ENCODE measurements around the gene NLRP11. TPM values are rescaled to one million over a fixed set of nuclear protein-coding genes. Genes with fewer than 3 reads are reported as not detected.

The NLRP11 gene
- total RNA-seq, 1 donor from 2014 or later: not detected

DNA sequence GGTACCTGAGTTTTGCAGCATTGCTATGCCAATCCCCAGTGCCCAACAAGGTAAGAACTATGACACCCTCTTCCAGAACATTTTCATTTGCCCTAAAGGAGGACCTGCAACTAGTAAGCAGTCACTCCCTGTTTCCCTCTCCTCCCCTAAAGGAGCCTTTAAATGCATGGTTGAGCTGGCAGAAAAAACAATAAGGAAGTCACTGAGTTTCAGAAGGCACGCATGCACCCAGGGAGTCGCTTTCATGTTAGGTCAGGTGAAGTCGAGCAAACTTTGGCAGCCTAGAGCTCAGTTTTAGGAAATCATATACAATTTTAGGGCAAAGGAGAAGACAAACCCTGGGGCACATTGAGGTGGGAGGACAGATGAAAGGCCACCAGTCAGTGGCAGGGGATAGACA lies 11.8 kb downstream of the NLRP11 start:
- Mint-ChIP-seq H3K4me3 (ENCODE audit: unreplicated experiment) (no peak overlapping the region), H3K36me3 (ENCODE audit: low read depth) (no peaks in the 10 kb centered on the region), H3K27me3 (ENCODE audit: low read depth) (no peaks in the 10 kb centered on the region), H3K27ac (ENCODE audit: unreplicated experiment) (no peak overlapping the region), H3K9me3 (ENCODE audit: low read depth) (peaks cover 36% of the 10 kb centered on the region), H3K4me1 (ENCODE audit: low read depth) (no peaks in the 10 kb centered on the region)
- TF ChIP-seq, protein P1, sequence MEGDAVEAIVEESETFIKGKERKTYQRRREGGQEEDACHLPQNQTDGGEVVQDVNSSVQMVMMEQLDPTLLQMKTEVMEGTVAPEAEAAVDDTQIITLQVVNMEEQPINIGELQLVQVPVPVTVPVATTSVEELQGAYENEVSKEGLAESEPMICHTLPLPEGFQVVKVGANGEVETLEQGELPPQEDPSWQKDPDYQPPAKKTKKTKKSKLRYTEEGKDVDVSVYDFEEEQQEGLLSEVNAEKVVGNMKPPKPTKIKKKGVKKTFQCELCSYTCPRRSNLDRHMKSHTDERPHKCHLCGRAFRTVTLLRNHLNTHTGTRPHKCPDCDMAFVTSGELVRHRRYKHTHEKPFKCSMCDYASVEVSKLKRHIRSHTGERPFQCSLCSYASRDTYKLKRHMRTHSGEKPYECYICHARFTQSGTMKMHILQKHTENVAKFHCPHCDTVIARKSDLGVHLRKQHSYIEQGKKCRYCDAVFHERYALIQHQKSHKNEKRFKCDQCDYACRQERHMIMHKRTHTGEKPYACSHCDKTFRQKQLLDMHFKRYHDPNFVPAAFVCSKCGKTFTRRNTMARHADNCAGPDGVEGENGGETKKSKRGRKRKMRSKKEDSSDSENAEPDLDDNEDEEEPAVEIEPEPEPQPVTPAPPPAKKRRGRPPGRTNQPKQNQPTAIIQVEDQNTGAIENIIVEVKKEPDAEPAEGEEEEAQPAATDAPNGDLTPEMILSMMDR (IDR thresholded peaks at IDR 0.05): no peak
- no peak for DNase-seq (ENCODE audit: low spot score)

- no peak for DNase-seq (ENCODE audit: low spot score)
- peaks cover 65% of the 10 kb centered on the region for H3K9me3 Mint-ChIP-seq (ENCODE audit: low read depth)
- no peaks in the 10 kb centered on the region for H3K27me3 Mint-ChIP-seq (ENCODE audit: low read depth)
- no peak overlapping the region for H3K27ac Mint-ChIP-seq (ENCODE audit: unreplicated experiment)
- peaks cover 2% of the 10 kb centered on the region for H3K36me3 Mint-ChIP-seq (ENCODE audit: low read depth)
- H3K4me3 Mint-ChIP-seq (ENCODE audit: unreplicated experiment): no peak overlapping the region
- no peaks in the 10 kb centered on the region for H3K4me1 Mint-ChIP-seq (ENCODE audit: low read depth)
- TF ChIP-seq, protein P1 (IDR thresholded peaks at IDR 0.05): no peak
Measured at GRCh38 chr19:55813906-55814305, 17.9 kb downstream of the NLRP11 start.

GRCh38 chr19:55812449-55812848 lies 19.4 kb downstream of the NLRP11 start:
- Mint-ChIP-seq H3K4me1 (ENCODE audit: low read depth) (no peaks in the 10 kb centered on the region), H3K36me3 (ENCODE audit: low read depth) (peaks cover 2% of the 10 kb centered on the region), H3K4me3 (ENCODE audit: unreplicated experiment) (no peak overlapping the region), H3K27ac (ENCODE audit: unreplicated experiment) (no peak overlapping the region), H3K9me3 (ENCODE audit: low read depth) (peaks cover 66% of the 10 kb centered on the region), H3K27me3 (ENCODE audit: low read depth) (no peaks in the 10 kb centered on the region)
- no peak for DNase-seq (ENCODE audit: low spot score)
- TF ChIP-seq, protein P1 (IDR thresholded peaks at IDR 0.05): no peak

DNA sequence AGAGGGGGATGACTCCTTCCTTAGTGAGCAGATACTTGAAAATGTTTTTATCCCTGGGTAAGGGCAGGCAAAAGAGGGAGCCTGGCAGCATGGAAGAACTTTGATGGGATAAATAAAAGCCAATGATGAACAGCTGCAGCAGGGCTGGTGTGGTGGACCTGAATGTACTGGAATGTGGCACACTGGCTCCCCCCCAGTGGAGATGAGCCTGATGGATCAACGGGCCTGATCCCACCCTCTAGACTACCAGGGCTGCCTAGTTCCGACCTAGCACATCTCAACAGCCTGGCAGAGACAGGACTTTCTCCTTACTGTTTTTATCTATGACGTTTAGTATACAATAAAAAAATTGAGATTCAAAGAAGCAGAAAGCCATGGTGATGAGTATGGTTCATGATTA lies 20.5 kb downstream of the NLRP11 start:
- Mint-ChIP-seq H3K4me3 (ENCODE audit: unreplicated experiment) (no peak overlapping the region), H3K4me1 (ENCODE audit: low read depth) (no peaks in the 10 kb centered on the region), H3K9me3 (ENCODE audit: low read depth) (peaks cover 69% of the 10 kb centered on the region), H3K27ac (ENCODE audit: unreplicated experiment) (no peak overlapping the region), H3K27me3 (ENCODE audit: low read depth) (no peaks in the 10 kb centered on the region), H3K36me3 (ENCODE audit: low read depth) (peaks cover 2% of the 10 kb centered on the region)
- TF ChIP-seq, protein P1 (IDR thresholded peaks at IDR 0.05): no peak
- no peak for DNase-seq (ENCODE audit: low spot score)

DNA sequence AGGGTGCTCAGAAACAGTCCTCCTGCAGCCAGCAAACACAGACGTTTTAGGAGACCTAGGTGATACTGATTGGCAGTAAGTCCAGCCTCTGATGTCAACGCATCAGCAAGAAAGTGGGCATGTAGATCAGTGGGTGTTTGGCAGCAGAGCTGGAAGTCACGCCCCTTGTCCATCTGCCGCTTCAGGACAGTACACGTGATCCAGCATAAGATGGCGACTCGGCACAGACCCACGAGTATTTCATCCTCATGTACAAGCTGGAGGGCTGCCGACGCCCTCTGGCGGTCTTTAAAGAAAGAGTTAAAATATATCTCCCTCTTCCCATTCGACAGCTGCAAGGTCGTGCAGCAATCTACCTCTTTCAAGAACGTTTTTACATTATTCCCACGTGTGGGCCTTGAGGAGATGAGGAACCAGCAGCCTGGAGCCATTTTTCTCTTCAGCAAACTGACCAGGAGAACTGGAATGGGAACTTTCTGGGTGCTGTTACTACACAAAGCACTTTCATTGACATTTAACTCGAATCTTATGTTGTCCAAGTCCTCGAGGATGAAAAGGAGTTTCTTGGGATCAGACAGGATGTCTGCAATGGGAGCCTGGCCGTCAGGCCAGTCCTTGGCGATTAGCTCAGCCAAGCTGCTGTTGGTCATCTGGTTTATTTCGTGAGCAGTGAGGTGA lies 22.3 kb downstream of the NLRP11 start:
- H3K4me1 Mint-ChIP-seq (ENCODE audit: low read depth): no peaks in the 10 kb centered on the region
- no peaks in the 10 kb centered on the region for H3K27me3 Mint-ChIP-seq (ENCODE audit: low read depth)
- peaks cover 64% of the 10 kb centered on the region for H3K9me3 Mint-ChIP-seq (ENCODE audit: low read depth)
- no peak overlapping the region for H3K27ac Mint-ChIP-seq (ENCODE audit: unreplicated experiment)
- H3K4me3 Mint-ChIP-seq (ENCODE audit: unreplicated experiment): no peak overlapping the region
- TF ChIP-seq, protein P1 (IDR thresholded peaks at IDR 0.05): no peak
- H3K36me3 Mint-ChIP-seq (ENCODE audit: low read depth): peaks cover 2% of the 10 kb centered on the region
- no peak for DNase-seq (ENCODE audit: low spot score)

All from chondrocyte (in vitro differentiated cells).